NOMO-1 treated with DMSO at 0.1 percent for 48 hours (cell line): Measurements from ENCODE around the gene DDX23.

ENCODE experiments used
- DNase-seq: peaks from one replicate; lab custom pipeline; 2025; ENCODE audit not compliant: unreplicated experiment; lab: John Stamatoyannopoulos, UW

DDX23 gene

DNA sequence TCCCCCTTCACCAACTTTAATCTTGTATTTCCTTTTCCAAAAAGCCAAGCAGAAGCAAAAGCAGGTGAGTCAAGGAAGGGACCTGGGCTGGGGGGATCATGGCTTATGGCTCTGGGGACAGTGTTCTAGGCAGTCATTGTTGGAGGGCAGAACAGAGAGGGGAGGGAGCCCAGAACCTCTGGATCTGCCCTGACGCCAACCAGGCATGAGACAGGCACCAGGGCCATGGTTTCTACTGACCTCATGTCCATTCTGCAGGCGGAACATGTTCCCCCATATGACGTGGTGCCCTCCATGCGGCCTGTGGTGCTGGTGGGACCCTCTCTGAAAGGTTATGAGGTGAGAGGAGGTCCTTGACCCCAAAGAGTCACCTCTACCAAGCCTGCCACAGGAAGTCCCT lies 27.1 kb downstream of the DDX23 start:
- no peak for DNase-seq

DNA sequence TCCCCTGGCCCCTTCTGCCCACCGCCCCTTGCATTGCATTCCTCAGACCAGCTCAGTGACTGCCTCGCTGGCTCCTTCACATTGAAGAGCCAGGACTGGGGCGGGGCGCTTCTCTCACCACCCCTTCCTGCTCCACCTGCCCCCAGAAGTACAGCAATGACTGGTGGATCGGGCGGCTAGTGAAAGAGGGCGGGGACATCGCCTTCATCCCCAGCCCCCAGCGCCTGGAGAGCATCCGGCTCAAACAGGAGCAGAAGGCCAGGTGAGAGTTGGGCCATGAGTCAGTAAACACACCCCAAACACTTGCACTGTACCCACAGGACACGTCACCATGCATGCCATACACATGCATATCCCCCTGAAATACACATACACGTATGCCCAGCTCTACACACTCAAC lies 27.9 kb downstream of the DDX23 start:
- DNase-seq: no peak

GRCh38 chr12:48823281-48823680 lies 28.7 kb downstream of the DDX23 start:
- DNase-seq: no peak

DNA sequence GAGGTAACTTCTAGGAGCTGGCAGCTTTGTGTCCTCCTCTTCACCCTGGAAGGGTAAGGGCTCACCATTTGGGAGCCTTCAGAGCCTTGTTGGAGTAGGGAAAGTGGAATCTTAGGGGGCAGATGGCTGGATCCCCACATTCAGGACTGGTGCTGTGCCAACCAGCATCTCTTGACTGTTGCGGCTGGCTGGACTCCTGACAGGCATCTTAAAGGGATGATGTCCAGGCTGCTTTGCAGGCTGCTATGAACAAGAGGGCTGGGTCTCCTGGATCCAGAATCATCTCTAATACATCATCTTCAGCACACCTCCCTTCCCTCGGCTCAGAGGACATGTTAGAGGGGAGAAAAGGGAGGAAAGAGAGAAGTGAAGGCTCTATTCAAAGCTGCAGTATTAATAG lies 29.3 kb downstream of the DDX23 start:
- no peak for DNase-seq

DNA sequence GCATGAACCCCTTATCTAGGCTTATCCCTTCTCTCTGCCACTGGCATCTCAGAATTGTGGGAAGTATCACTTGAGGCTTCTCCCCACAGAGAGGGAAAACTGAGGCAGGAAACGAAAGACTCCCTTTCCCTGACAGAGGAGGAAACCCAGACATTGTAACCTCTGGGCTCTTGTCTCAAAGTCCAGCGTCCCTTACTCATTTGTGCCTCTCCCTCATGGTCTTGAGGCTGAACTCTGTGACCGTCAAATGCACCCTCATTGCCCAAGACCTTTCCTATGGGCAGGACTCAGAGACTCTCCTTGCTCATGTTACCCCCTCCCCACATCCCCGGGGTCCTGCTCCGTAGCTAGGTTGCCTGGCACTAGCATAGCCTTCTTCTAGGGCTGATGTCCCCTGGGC lies 29.8 kb downstream of the DDX23 start:
- DNase-seq: no peak

DNA sequence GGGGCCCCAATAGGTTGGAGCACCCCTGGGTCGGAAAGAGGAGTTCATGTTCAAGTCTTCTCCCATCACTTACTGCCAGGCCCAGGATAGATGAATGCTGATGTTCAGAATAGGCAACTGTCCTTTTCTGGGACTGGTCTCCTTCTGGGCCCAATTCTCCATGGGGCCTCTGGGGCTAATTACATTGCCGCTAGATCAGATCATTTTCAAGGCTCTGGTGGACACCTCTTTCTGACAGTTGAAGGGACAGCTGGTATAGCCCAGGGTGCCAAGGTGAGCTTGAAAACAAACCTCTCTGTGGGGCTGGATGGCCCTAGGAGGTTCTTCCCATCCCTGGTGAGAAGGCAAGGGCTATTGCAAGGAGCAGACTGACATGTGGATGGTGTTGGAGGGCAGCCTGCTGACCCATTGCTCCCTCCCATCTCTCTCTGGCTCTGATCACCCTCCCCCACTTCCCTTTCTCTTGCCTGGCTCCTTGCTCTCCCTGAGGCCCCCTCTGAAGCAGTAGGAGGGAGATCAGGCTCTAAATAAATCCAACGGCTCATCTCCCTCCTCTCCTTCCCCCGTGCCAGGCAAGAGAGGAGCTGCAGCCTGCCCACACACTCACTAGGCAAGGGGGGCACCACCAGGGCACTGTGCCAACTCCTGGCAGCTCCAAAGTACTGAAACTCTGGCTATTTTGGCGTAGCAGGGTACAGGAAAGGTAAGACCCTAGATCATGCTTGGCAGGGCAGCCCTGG lies 31.8 kb downstream of the DDX23 start:
- DNase-seq: no peak

DNA sequence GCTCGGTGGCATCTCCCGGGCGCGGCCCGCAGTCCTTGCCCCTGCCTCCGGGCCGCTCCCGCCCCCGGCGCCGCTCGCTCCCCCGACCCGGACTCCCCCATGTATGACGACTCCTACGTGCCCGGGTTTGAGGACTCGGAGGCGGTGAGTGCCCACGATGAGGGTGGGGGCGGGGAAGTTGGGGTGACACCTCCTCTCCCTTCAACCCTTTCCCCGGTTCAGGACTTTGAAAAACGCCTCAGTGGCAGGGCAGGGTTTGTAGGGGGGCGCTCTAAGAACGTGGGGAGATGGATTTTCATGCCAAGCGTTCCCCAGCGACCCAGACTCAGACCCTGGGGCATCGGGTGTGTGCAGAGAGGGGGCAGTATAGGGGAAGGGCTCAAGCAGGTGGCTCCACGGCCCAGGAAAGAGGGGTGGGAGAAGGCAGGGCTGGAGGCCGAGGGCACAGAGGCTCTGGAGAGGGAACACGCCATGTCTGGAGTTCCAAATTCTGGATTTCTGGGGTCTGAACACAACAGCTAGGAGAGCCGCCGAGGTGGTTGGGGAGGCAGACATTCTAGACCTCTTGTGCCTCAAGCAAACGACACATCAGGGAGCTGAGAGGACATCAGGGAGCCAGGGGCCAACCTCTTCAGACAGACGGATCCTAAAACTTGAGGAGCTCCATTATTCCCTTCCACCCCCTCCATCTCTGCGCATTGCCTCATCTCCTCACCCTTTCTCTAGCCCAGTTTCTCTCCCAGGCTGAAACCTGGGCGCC lies 33.0 kb downstream of the DDX23 start:
- no peak for DNase-seq

DNA sequence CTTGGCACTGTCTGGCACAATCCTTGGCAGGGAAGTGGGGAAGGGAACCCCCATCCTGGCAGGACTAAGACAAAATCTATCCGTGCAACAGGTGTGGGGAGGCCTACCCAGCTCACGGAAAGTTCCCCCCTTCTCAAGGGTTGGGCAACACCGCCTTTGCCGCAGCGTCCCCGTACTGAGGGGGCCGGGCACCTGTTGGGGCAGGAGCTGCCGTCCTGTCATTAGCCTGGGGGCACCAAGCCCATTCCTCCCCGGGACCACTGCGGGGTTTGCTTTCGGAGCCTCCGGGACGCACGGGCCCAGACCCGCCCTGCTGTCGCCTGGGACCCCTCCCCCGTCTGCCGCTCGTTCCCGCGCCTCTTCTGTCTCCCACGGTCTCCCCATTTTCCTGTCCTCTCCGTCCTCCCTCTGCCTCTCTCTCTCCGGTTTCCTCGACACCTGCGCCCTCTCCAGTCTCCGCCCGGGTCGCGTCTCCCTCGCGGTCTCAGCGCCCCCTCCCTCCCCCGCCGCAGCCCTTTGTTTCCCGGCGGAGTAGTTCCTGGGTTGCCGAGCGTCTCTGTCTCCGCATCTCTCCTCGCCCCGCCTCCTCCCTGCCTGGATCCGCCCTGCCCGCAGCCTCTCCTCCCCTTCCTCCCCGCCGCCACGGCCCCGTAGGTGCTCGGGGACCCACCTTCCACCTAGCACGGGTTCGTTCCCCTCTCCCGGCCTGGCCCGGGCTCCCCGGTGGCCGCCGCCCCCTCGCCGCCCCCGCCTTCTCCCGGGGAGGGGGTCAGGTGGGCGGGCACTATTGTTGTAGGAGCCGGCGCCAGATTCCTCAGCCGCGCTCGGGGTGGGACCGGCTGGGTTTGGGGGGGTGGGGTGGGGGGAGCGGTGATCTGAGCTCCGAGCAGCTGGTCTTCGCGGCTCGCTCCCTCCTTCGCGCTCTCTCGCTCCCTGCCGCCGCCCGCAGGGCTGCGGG lies 33.8 kb downstream of the DDX23 start, which contains the start of gene CACNB3:
Gene CACNB3, plus strand, starts transcription at position 624 of the 958 bp plus-strand sequence. CDS start 434 bp downstream, outside the sequence.
- DNase-seq: peak; percentile 9

DNA sequence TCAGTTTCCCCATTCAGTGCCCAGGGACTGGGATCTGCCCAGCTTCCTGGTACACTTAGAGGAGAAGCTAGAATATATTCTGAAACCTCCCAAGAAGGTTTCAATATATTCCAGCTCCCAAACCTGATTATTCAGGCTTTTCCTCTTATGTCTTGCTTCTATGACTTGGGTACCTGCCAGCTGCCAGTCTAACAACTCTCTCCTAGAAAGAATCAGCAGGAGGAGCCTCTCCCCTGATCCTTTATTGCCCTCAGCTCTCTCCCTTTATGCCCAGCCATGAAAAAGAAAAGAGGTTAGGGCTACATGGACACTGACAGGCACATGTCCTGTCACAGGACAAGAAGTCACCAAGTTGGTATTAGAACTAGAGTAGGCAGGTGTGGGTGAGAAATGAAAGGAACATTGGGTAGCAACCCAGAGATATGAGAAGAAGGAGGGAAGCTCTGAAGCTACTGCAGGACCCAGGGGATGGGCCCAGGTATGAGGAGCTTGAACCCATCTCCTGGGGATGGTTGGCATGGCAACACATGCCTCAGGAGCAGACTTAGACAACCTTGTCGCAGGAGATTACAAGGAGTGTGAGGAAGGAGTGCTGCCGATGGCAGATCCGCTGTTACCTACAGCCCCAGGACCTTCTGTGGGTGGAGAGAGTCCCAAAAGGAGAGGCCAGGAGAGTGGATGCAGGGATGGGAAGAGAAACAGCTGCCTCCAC lies 35.7 kb downstream of the DDX23 start:
- DNase-seq: no peak

- DNase-seq: peak; percentile 79
Measured at GRCh38 chr12:48815126-48816110, 36.5 kb downstream of the DDX23 start.

DNA sequence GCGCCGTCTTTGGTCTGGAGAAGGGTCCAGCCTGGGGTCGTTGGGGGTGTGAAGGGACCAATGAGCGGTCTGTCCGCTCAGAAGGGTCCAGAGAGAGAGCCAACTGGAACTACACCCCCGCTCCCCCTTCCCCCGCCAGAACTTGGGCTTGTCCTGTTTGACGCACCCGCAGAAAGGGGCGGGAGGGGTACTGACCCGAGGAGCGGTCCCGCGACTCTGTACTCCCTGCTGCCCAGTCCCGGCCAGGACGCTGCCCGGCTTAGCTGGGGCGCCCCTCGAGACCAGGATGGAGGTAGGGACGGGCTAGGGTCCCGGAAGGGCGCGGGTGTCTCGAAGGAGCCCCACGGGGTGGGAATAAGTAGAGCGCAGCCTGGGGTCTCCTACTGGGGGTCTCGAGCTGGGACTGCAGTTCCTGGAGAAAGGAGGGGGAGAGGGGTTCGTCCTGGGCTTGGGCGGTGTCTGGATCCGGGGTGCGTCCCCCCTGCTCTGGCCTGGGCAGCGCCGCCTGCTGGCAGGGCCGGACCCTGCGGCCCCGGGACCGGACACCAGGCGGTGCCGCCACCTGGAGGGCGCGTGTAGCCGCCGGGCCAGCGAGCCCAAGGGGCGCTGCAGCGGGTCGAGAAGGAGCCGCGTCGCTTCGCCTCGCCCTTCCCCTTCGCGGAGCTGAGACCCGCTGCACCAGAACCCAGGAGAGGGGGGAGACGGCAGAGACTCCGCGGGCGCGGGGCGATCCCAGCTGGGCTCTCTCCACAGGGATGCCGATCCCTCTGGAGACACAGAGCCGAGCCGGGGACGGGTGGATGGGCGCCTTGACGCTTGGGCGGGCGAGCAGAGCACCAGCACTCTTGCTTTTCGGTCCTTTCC lies 37.5 kb downstream of the DDX23 start:
- peak; percentile 63 for DNase-seq

GRCh38 chr12:48813465-48814261 lies 38.3 kb downstream of the DDX23 start:
- DNase-seq: peak; percentile 15

DNA sequence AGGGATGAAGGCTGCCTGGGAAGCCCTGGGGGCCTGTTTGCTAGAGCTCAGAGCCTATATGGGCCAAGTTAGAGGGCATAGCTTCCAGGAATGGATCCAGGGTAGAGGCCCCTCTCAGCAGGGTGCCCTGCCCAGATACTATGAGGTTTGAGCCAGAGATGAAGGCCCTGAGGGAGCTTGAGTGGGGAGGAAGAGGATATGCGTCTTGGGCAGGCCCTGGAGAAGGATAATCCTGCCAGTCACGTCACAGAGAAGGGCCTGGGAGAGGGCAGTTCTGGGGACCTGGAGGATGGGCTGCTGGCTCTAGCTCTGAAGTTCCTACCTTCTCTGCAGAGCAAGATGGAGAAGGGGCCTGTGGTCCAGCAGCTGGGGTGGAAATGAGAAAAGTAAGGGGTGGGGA lies 39.6 kb downstream of the DDX23 start:
- DNase-seq: no peak

- no peak for DNase-seq
Measured at GRCh38 chr12:48811437-48812090, 40.4 kb downstream of the DDX23 start.

DNA sequence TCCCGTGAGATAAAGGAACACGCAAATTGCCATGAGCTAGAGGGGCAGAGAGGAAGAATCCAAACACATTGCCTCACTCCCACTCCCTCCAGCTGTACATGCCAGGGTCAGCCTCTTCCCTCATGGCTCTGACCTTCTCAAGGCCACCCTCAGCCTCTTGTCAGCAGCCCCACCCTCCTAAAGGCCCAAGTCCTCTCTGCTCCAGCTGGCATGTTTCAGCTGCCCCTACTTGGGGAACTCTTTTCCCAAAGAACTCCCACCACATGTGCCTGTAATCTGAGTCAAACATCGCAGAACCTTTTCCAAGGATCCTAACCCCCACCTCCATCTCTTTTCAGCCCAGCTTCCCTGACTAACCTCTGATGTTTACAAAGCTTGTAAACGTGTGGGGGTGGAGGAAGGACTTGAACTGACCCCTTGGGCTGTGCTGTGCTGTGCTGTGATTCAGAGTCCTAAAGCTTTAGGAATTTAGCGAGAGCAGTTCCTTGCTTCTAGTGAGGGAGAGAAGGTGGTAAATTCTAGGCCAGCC lies 41.0 kb downstream of the DDX23 start:
- DNase-seq: no peak

- DNase-seq: no peak
Measured at GRCh38 chr12:48807981-48808380, 44.0 kb downstream of the DDX23 start.

GRCh38 chr12:48803675-48804074 lies 48.3 kb downstream of the DDX23 start:
- peak; percentile 65 for DNase-seq
